OCI-M2 (cell line): Measurements from ENCODE around the gene CRIP2.

Source experiments
- DNase-seq: peaks from one replicate; lab custom pipeline; 2025; ENCODE audit not compliant: unreplicated experiment; lab: John Stamatoyannopoulos, UW

CRIP2 gene

GRCh38 chr14:105474483-105475268, at the start of gene CRIP2:
CRIP2 (plus strand) TSS chr14:105474821; CDS start chr14:105474863, 42 bp downstream.
- no peak for DNase-seq

- DNase-seq, result no peak
These were observed 49.8 kb upstream of the CRIP2 start for GRCh38 chr14:105424861-105425260.

GRCh38 chr14:105425823-105426247, 48.8 kb upstream of the CRIP2 start:
- no peak for DNase-seq

GRCh38 chr14:105426416-105427130, 48.0 kb upstream of the CRIP2 start:
- DNase-seq, result no peak

GRCh38 chr14:105427412-105427811, 47.2 kb upstream of the CRIP2 start:
- no peak for DNase-seq

- no peak for DNase-seq
These were observed 46.6 kb upstream of the CRIP2 start for GRCh38 chr14:105427936-105428485.

- DNase-seq, result no peak
These were observed 44.6 kb upstream of the CRIP2 start for GRCh38 chr14:105430042-105430441.

- DNase-seq, result no peak
These were observed 44.1 kb upstream of the CRIP2 start for GRCh38 chr14:105430565-105430964.

- no peak for DNase-seq
These were observed 43.4 kb upstream of the CRIP2 start for GRCh38 chr14:105431256-105431655.

GRCh38 chr14:105432657-105433056, 42.0 kb upstream of the CRIP2 start:
- no peak for DNase-seq

GRCh38 chr14:105433161-105433605, 41.4 kb upstream of the CRIP2 start:
- DNase-seq, result no peak

- no peak for DNase-seq
These were observed 38.2 kb upstream of the CRIP2 start for GRCh38 chr14:105436402-105436801.

GRCh38 chr14:105436891-105437722, 37.5 kb upstream of the CRIP2 start:
- DNase-seq, result no peak

GRCh38 chr14:105437723-105438500, 36.7 kb upstream of the CRIP2 start:
- DNase-seq, result no peak

GRCh38 chr14:105439179-105439578, 35.4 kb upstream of the CRIP2 start:
- DNase-seq, result no peak

GRCh38 chr14:105439710-105440553, 34.7 kb upstream of the CRIP2 start:
- no peak for DNase-seq

- no peak for DNase-seq
These were observed 34.1 kb upstream of the CRIP2 start for GRCh38 chr14:105440554-105440900.

GRCh38 chr14:105440992-105441391, 33.6 kb upstream of the CRIP2 start:
- DNase-seq, result no peak

- DNase-seq, result no peak
These were observed 32.5 kb upstream of the CRIP2 start for GRCh38 chr14:105442125-105442524.

- DNase-seq, result no peak
These were observed 31.8 kb upstream of the CRIP2 start for GRCh38 chr14:105442834-105443233.
